Aorta (tissue), 5 donors: ENCODE results near the gene GABRE. TPM values are rescaled to one million over a fixed set of nuclear protein-coding genes. Genes with fewer than 3 reads are reported as not detected.
"Not testable (repeated sequence)": the region's sequence is repeated elsewhere in the genome, so short reads cannot be mapped to it uniquely, and the experiment has no call there.

ENCODE experiments used
- ATAC-seq: fragments of 200-7000 bp; cut with Tn5 transposase; one replicate; pipeline ENCODE4 v1.9.1; 2022; ENCODE audit warnings: moderate library complexity; ENCODE audit not compliant: low FRiP score
- DNase-seq, 2 donors: peaks; one replicate each; pipeline ENCODE4 v3.0.0-alpha.2; 2020
- H3K27ac ChIP-seq, 2 donors: one replicate each; pipeline ENCODE4 v1.5.1; 2013; ENCODE audit warnings: low read length in 2 of 2, mild to moderate bottlenecking in 2 of 2, moderate library complexity in 2 of 2, control low read depth in 1 of 2, inconsistent platforms in 1 of 2, low read depth in 1 of 2
- H3K27me3 ChIP-seq, 2 donors: one replicate each; pipeline ENCODE4 v1.6.1; 2013; ENCODE audit warnings: control low read depth in 1 of 2, low read length in 1 of 2, mild to moderate bottlenecking in 1 of 2, moderate library complexity in 1 of 2; ENCODE audit not compliant: insufficient read depth in 2 of 2, control insufficient read depth in 1 of 2
- H3K36me3 ChIP-seq, 2 donors: one replicate each; pipeline ENCODE4 v1.6.1; 2013; ENCODE audit warnings: control low read depth in 1 of 2, low read length in 1 of 2, mild to moderate bottlenecking in 1 of 2; ENCODE audit not compliant: insufficient read depth in 2 of 2, control insufficient read depth in 1 of 2
- H3K4me1 ChIP-seq, 2 donors: one replicate each; pipeline ENCODE4 v1.6.1; 2013; ENCODE audit warnings: low read length in 2 of 2, control low read depth in 1 of 2, mild to moderate bottlenecking in 1 of 2, moderate library complexity in 1 of 2; ENCODE audit not compliant: insufficient read depth in 2 of 2, control insufficient read depth in 1 of 2
- H3K4me3 ChIP-seq, 2 donors: one replicate each; pipeline ENCODE4 v1.5.1; 2013; ENCODE audit warnings: low read length in 2 of 2, control low read depth in 1 of 2, mild to moderate bottlenecking in 1 of 2
- H3K9me3 ChIP-seq: one replicate; pipeline ENCODE4 v1.6.1; 2013; ENCODE audit warnings: mild to moderate bottlenecking, low read length; ENCODE audit not compliant: control insufficient read depth
- WGBS, 2 donors: extraction: QIAGEN DNeasy Blood & Tissue Kit; methylation state at CpG; one replicate each; pipeline ENCODE4 v1.1.7; 2013; 5-methylcytosine and 5-hydroxymethylcytosine counted together
- intact Hi-C, 2 donors: fragments of 100-400 bp; cut with DNase I; formaldehyde crosslinking; loops; one replicate each; pipeline versions ENCODE4 v1.14.2 to v1.15.0; 2022
- microRNA-seq, 2 donors: library from miRNA; unstranded; fragments of <30 nt; microRNA quantifications; one replicate each; pipeline ENCODE4 v1.2.0, GENCODE V29; 2020
- polyA plus RNA-seq, 2 donors: library from polyadenylated mRNA; stranded (reverse); fragments of 200-250 nt; gene quantifications; one replicate each; pipeline ENCODE4 v1.2.3, GENCODE V29; 2013
- total RNA-seq, 2 donors: library from RNA; stranded (reverse); fragmentation: NEBNext Ultra II Directional; extraction: Animal tissue kit (Norgen Biotek cat#: 25700); gene quantifications; one replicate each; pipeline ENCODE4 v1.2.1, GENCODE V29; 2021
- donor health status: healthy with polysubstance abuse.
- donor health status: Bipolar disorder and iron deficiency.
- donor health status: DM: no; HTN: no; CAD: no.
- donor health status: DM: no; HTN: no; CAD: no.
- donor health status: DM: yes; HTN: yes; CAD: no.

The GABRE gene
- total and polyA plus RNA-seq, 4 donors: 2.9 to 41.9 (median 35.7) TPM

- Histone ChIP-seq H3K4me1 (no peaks in the 10 kb centered on the region), H3K27me3 (no peaks in the 10 kb centered on the region), H3K9me3 (no peaks in the 10 kb centered on the region), H3K27ac (no peak overlapping the region), H3K4me3 (no peak overlapping the region), H3K36me3 (no peaks in the 10 kb centered on the region)
- DNase-seq (no peak), ATAC-seq (no peak)
- intact Hi-C loops: no loop called here
- WGBS, 2 donors: 90 to 94% methylated on average over 12 of the region's 12 CpGs
These were observed 54.4 kb downstream of the GABRE start for GRCh38 chrX:151920101-151920500.

GRCh38 chrX:151919610-151920009 lies 54.9 kb downstream of the GABRE start:
- Histone ChIP-seq H3K9me3 (no peaks in the 10 kb centered on the region), H3K27ac (no peak overlapping the region), H3K36me3 (no peaks in the 10 kb centered on the region), H3K27me3 (no peaks in the 10 kb centered on the region), H3K4me1 (no peaks in the 10 kb centered on the region), H3K4me3 (no peak overlapping the region)
- 88 to 96% methylated on average over 11 of the region's 11 CpGs for WGBS, 2 donors
- intact Hi-C loops: no loop called here
- ATAC-seq: no peak
- DNase-seq: no peak

DNA sequence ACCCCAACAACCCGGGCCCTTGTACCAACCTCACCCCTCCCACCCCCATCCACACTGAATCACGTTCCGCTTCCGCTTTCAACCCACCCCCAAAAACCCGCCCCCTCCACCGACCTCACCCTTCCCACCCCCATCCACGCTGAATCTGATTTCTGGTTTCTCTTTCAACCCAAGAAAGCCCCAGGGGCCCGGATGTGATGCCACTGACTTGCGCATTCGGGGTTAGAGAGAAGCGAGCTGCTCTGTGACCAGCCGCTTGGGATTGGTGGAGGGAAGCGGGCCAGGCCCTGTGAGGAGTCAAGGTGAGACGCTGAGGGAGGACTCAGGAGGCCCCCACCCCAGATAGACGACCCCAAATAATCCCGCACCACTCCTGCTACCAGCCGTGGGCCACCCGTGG lies 55.7 kb downstream of the GABRE start:
- H3K27ac ChIP-seq, H3K4me3 ChIP-seq, H3K36me3 ChIP-seq, ATAC-seq, H3K9me3 ChIP-seq, intact Hi-C loops, H3K27me3 ChIP-seq, DNase-seq, H3K4me1 ChIP-seq: not testable (repeated sequence)
- WGBS, 2 donors: 95 to 96% methylated on average over 12 to 17 of the region's 18 CpGs

GRCh38 chrX:151912780-151913179 lies 61.7 kb downstream of the GABRE start, which contains the start of gene MAGEA4:
MAGEA4 (plus strand) TSS chrX:151912889; CDS start chrX:151923665, 10,776 bp downstream.
- 93 to 94% methylated on average over 11 of the region's 11 CpGs for WGBS, 2 donors
- ATAC-seq: no peak
- H3K4me3 ChIP-seq: no peak within 1 kb of the TSS
- H3K36me3 ChIP-seq: no peaks in the 10 kb centered on the region
- H3K27ac ChIP-seq: no peak within 1 kb of the TSS
- DNase-seq: no peak
- no peaks in the 10 kb centered on the region for H3K4me1 ChIP-seq
- H3K27me3 ChIP-seq: no peaks in the 10 kb centered on the region
- intact Hi-C loops: no loop called here
- no peaks in the 10 kb centered on the region for H3K9me3 ChIP-seq

- H3K27ac ChIP-seq: no peak overlapping the region
- H3K4me3 ChIP-seq: no peak overlapping the region
- intact Hi-C loops: no loop called here
- ATAC-seq (peak; percentile 11), DNase-seq (no peak)
- 83 to 87% methylated on average over 11 of the region's 11 CpGs for WGBS, 2 donors
- no peaks in the 10 kb centered on the region for H3K9me3 ChIP-seq
- H3K36me3 ChIP-seq: no peaks in the 10 kb centered on the region
- no peaks in the 10 kb centered on the region for H3K4me1 ChIP-seq
- H3K27me3 ChIP-seq: no peaks in the 10 kb centered on the region
These were observed 62.3 kb downstream of the GABRE start for GRCh38 chrX:151912221-151912620.

DNA sequence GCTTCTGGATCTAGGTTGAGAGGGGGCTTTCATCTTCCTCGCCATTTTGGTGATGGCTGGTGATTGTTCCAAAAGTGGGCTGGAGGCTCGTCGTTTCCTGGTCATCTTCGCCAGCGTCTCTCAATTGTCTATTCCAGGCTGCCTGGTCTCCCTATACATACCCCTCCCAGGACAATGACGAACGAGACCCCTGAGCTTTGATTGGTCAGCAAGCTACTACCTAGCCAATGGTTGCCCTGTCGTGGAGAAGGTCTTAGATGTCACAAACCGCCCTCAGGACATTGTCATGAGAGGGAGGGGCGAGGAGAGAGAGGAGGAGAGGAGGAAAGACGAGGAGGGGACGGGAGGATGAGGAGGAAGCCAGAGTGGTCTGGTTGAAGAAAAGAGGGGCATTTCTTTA lies 69.5 kb downstream of the GABRE start:
- Histone ChIP-seq H3K4me1 (no peaks in the 10 kb centered on the region), H3K36me3 (no peaks in the 10 kb centered on the region), H3K4me3 (no peak overlapping the region), H3K27ac (no peak overlapping the region), H3K27me3 (no peaks in the 10 kb centered on the region), H3K9me3 (no peaks in the 10 kb centered on the region)
- no peak for DNase-seq
- ATAC-seq: no peak
- WGBS, 2 donors: 76 to 87% methylated on average over 12 of the region's 12 CpGs
- intact Hi-C loops: no loop called here

Small RNA genes within 50 kb of the gene (microRNA-seq; reads per million reads assigned to microRNA genes)
- gene MIR224 (320 to 808 reads per million in 2 donors), gene MIR452 (148 to 259 reads per million in 2 donors)

Other genes starting within 250 kb of the GABRE start
- not detected for gene CNGA2, start 239.9 kb downstream of the GABRE start, total RNA-seq
- not detected for gene CNGA2, start 239.9 kb downstream of the GABRE start, polyA plus RNA-seq
- not detected for gene MAGEA4, start 61.8 kb downstream of the GABRE start, total RNA-seq
- gene MAGEA4, start 61.8 kb downstream of the GABRE start, polyA plus RNA-seq: not detected
- gene MAGEA10, start 163.9 kb upstream of the GABRE start, total RNA-seq: not detected
- not detected for gene MAGEA10, start 163.9 kb upstream of the GABRE start, polyA plus RNA-seq